Skeletal muscle cell (primary cell): ENCODE measurements around the gene RAB40B.

Experiments
- DNase-seq: peaks from one replicate; pipeline ENCODE4 v3.0.0-alpha.2; 2010; ENCODE audit warnings: low read depth
- H3K4me3 ChIP-seq: 2 replicates; pipeline ENCODE4 v1.5.1; 2011; ENCODE audit warnings: low read depth, mild to moderate bottlenecking, control low read depth, low read length, moderate library complexity

The RAB40B gene

DNA sequence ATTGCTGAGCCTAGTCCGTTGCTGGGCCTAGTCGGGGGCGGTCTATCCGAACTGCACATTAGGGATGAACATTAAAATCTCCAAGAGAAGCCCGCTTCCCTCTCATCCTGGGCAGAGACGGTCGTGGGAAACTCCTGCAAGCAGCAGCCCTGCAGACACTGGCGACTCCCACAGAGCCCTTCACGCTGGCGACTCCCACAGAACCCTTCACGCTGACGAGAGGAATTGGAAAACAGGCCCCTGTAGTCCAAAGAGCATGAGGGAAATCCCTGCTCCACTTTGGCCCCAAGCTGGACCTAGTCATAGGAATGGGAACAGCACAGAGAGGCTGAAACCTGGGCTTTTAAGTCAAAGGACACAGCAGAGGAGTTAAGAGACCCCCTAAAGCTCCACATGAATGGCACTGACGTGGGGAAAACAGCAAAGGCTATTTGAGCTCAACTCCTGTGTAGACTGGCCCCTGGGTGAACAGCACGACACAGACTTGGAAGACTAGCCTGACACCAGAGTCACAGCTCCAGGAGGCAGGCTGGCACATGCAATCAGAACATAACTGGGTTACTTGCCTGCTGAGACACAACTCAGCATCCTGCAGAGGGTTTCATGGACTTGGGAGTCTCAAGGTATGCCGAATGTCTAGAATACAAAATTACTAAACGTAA, 92.4 kb downstream of the RAB40B start:
- no peak overlapping the region for H3K4me3 ChIP-seq
- no peak for DNase-seq
